Panc1 (cell line): Measurements from ENCODE around the gene UTP3. TPM values are rescaled to one million over a fixed set of nuclear protein-coding genes. Genes with fewer than 3 reads are reported as not detected.
"Not testable (repeated sequence)": the region's sequence is repeated elsewhere in the genome, so short reads cannot be mapped to it uniquely, and the experiment has no call there.

Experiments
- ATAC-seq: fragments of 200-7000 bp; cut with Tn5 transposase; 2 replicates; pipeline ENCODE4 v1.9.1; 2020; ENCODE audit warnings: mild to moderate bottlenecking, moderate library complexity
- BruUV-seq: library from RNA; stranded (reverse); fragments of 400-500 nt; replicated peaks from 2 replicates; lab custom pipeline; 2021; lab: Mats Ljungman, UMichigan
- CTCF ChIA-PET: fragments of 300-600 bp; sonication (Branson Sonifier 250); formaldehyde crosslinking; loops from one replicate; lab custom pipeline; 2022; ENCODE audit warnings: antibody characterized with exemption; lab: Charles Lee
- POLR2A ChIA-PET: fragments of 300-600 bp; sonication (Branson Sonifier 250); formaldehyde crosslinking; loops from one replicate; lab custom pipeline; 2022; ENCODE audit warnings: antibody characterized with exemption; lab: Charles Lee
- DNase-seq: peaks from one replicate; pipeline ENCODE4 v3.0.0-alpha.2; 2010; ENCODE audit warnings: low read depth, low spot score
- H3K27ac ChIP-seq: 2 replicates; pipeline ENCODE4 v1.5.1; 2011; ENCODE audit warnings: mild to moderate bottlenecking, low read length, inconsistent platforms
- H3K27me3 ChIP-seq: fragments of 200-500 bp; sonication (Bioruptor generic); 2 replicates; pipeline ENCODE4 v1.6.0; 2014; ENCODE audit warnings: low read length, inconsistent platforms; ENCODE audit not compliant: control insufficient read depth, insufficient read depth
- H3K36me3 ChIP-seq: fragments of 200-500 bp; sonication (Bioruptor generic); 2 replicates; pipeline ENCODE4 v1.5.1; 2014; ENCODE audit warnings: inconsistent platforms, mild to moderate bottlenecking, low read length, moderate library complexity; ENCODE audit not compliant: control insufficient read depth, insufficient read depth
- H3K4me1 ChIP-seq: 2 replicates; pipeline ENCODE4 v1.5.1; 2011; ENCODE audit warnings: inconsistent platforms, mild to moderate bottlenecking, low read length, moderate library complexity; ENCODE audit not compliant: control insufficient read depth, insufficient read depth
- H3K4me3 ChIP-seq, 2 experiments: 2 replicates each; pipeline ENCODE4 v1.5.1; 2011 to 2012; ENCODE audit warnings: low read depth in 2 of 2, low read length in 2 of 2, mild to moderate bottlenecking in 2 of 2, inconsistent platforms in 1 of 2, moderate library complexity in 1 of 2
- H3K9me3 ChIP-seq: fragments of 200-500 bp; sonication (Bioruptor generic); 2 replicates; pipeline ENCODE4 v1.5.1; 2014; ENCODE audit warnings: low read depth, mild to moderate bottlenecking, inconsistent platforms, low read length, moderate library complexity; ENCODE audit not compliant: control insufficient read depth, insufficient read depth
- POLR2AphosphoS5 ChIP-seq: IDR thresholded peaks from 2 replicates; pipeline ENCODE4 v1.6.1; 2012; ENCODE audit warnings: mild to moderate bottlenecking, low read depth, low read length, moderate library complexity
- SIN3A ChIP-seq: IDR thresholded peaks from 2 replicates; pipeline ENCODE4 v1.6.1; 2012; ENCODE audit warnings: low read depth, mild to moderate bottlenecking, low read length, moderate library complexity, borderline replicate concordance; ENCODE audit not compliant: insufficient read depth
- TCF7L2 ChIP-seq: IDR thresholded peaks from 2 replicates; pipeline ENCODE4 v1.6.1; 2011; ENCODE audit warnings: mild to moderate bottlenecking, low read depth, low read length, inconsistent platforms
- in situ Hi-C: cut with HindIII; loops from 2 replicates; pipeline ENCODE4 v1.10.0; 2016; ENCODE audit warnings: low sequenced_read_pairs, low pct_unique_long_range_greater_than_20kb
- intact Hi-C: fragments of 100-400 bp; cut with micrococcal nuclease; formaldehyde crosslinking; loops from one replicate; pipeline ENCODE4 v1.10.0; 2022; ENCODE audit not compliant: unreplicated experiment
- total RNA-seq: library from RNA; stranded (reverse); gene quantifications from one replicate; pipeline ENCODE4 v1.2.1, GENCODE V29; 2021; ENCODE audit not compliant: unreplicated experiment
- TF ChIP-seq, protein P1 (sequence below), 2 experiments: IDR thresholded peaks; 2 replicates each; pipeline ENCODE4 v1.6.1; 2011 to 2012; ENCODE audit warnings: low read depth in 2 of 2, control low read depth in 1 of 2, low read length in 1 of 2, mild to moderate bottlenecking in 1 of 2, moderate library complexity in 1 of 2; ENCODE audit not compliant: insufficient read depth in 1 of 2
- TF ChIP-seq, protein P2 (sequence below): fragments of 450-650 bp; IDR thresholded peaks from 2 replicates; pipeline ENCODE4 v1.5.1; 2017; ENCODE audit warnings: mild to moderate bottlenecking

UTP3 gene
- total RNA-seq, 1 experiment from 2014 or later = 20.6 TPM

- intact Hi-C loops, ATAC-seq, H3K36me3 ChIP-seq: not testable (repeated sequence)
Measured at GRCh38 chr4:70682142-70682541, 6.2 kb upstream of the UTP3 start.

DNA sequence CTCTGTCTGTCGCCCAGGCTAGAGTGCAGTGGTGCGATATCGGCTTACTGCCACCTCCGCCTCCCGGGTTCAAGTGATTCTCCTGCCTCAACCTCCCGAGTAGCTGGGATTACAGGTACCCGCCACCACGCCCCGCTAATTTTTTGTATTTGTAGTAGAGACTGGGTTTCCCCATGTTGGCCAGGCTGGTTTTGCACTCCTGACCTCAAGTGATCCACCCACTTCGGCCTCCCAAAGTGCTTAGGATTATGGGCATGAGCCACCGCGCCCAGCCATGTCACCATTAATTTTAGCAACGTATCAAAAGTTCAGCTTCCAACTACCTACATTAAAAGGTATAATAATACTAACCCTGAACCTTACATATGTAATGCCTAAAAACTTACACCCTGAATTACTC is 940 bp upstream of the UTP3 start:
- in situ Hi-C loops = no loop called here
- TF ChIP-seq POLR2AphosphoS5 = no peak
- TF ChIP-seq, protein P1, sequence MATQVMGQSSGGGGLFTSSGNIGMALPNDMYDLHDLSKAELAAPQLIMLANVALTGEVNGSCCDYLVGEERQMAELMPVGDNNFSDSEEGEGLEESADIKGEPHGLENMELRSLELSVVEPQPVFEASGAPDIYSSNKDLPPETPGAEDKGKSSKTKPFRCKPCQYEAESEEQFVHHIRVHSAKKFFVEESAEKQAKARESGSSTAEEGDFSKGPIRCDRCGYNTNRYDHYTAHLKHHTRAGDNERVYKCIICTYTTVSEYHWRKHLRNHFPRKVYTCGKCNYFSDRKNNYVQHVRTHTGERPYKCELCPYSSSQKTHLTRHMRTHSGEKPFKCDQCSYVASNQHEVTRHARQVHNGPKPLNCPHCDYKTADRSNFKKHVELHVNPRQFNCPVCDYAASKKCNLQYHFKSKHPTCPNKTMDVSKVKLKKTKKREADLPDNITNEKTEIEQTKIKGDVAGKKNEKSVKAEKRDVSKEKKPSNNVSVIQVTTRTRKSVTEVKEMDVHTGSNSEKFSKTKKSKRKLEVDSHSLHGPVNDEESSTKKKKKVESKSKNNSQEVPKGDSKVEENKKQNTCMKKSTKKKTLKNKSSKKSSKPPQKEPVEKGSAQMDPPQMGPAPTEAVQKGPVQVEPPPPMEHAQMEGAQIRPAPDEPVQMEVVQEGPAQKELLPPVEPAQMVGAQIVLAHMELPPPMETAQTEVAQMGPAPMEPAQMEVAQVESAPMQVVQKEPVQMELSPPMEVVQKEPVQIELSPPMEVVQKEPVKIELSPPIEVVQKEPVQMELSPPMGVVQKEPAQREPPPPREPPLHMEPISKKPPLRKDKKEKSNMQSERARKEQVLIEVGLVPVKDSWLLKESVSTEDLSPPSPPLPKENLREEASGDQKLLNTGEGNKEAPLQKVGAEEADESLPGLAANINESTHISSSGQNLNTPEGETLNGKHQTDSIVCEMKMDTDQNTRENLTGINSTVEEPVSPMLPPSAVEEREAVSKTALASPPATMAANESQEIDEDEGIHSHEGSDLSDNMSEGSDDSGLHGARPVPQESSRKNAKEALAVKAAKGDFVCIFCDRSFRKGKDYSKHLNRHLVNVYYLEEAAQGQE (IDR thresholded peaks at IDR 0.05; ENCODE audit: insufficient read depth in 1 of 2, low read depth in 2 of 2, low read length in 1 of 2) = no peak
- TF ChIP-seq SIN3A = no peak
- no peak for TF ChIP-seq TCF7L2
- TF ChIP-seq, protein P2, sequence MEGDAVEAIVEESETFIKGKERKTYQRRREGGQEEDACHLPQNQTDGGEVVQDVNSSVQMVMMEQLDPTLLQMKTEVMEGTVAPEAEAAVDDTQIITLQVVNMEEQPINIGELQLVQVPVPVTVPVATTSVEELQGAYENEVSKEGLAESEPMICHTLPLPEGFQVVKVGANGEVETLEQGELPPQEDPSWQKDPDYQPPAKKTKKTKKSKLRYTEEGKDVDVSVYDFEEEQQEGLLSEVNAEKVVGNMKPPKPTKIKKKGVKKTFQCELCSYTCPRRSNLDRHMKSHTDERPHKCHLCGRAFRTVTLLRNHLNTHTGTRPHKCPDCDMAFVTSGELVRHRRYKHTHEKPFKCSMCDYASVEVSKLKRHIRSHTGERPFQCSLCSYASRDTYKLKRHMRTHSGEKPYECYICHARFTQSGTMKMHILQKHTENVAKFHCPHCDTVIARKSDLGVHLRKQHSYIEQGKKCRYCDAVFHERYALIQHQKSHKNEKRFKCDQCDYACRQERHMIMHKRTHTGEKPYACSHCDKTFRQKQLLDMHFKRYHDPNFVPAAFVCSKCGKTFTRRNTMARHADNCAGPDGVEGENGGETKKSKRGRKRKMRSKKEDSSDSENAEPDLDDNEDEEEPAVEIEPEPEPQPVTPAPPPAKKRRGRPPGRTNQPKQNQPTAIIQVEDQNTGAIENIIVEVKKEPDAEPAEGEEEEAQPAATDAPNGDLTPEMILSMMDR = no peak
- H3K27me3 ChIP-seq = no peaks in the 10 kb centered on the region
- H3K4me1 ChIP-seq = peaks cover 13% of the 10 kb centered on the region; the same call in 1 of the 2 replicates
- no TSS peak for BruUV-seq
- peaks cover 2% of the 10 kb centered on the region for H3K36me3 ChIP-seq
- H3K9me3 ChIP-seq = no peaks in the 10 kb centered on the region
- no peak for ATAC-seq
- DNase-seq = no peak
- H3K27ac ChIP-seq = peak overlapping the region; percentile 93
- intact Hi-C loops = no loop called here
- CTCF ChIA-PET = no interaction called here
- H3K4me3 ChIP-seq = peak overlapping the region; percentile 63 to 92
- POLR2A ChIA-PET = no interaction called here

More at GRCh38 chr4:70682142-70682541, 6.2 kb upstream of the UTP3 start:
- H3K27me3 ChIP-seq, DNase-seq, H3K9me3 ChIP-seq, H3K4me3 ChIP-seq, in situ Hi-C loops, BruUV-seq, POLR2A ChIA-PET, H3K27ac ChIP-seq, H3K4me1 ChIP-seq, CTCF ChIA-PET: not testable (repeated sequence)

DNA sequence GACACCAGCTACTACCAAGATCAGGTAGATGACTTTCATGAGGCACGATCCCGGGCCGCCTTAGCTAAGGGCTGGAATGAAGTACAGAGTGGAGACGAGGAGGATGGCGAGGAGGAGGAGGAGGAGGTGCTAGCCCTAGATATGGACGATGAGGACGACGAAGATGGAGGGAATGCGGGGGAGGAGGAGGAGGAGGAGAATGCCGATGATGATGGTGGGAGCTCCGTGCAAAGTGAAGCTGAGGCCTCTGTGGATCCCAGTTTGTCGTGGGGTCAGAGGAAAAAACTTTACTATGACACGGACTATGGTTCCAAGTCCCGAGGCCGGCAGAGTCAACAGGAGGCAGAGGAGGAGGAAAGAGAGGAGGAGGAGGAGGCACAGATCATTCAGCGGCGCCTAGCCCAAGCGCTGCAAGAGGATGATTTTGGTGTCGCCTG is 481 bp downstream of the UTP3 start:
- Histone ChIP-seq H3K36me3 (peaks cover 2% of the 10 kb centered on the region), H3K4me1 (peaks cover 13% of the 10 kb centered on the region; the same call in 1 of the 2 replicates), H3K9me3 (no peaks in the 10 kb centered on the region), H3K27ac (peak overlapping the region; percentile 93), H3K27me3 (no peaks in the 10 kb centered on the region), H3K4me3 (peak overlapping the region; percentile 63 to 92)
- TF ChIP-seq TCF7L2 (no peak), POLR2AphosphoS5 (no peak), SIN3A (no peak)
- TF ChIP-seq, protein P2 = no peak
- TF ChIP-seq, protein P1 (IDR thresholded peaks at IDR 0.05; ENCODE audit: insufficient read depth in 1 of 2, low read depth in 2 of 2, low read length in 1 of 2) = no peak
- DNase-seq (no peak), ATAC-seq (peak; percentile 17; the same call in 1 of the 2 replicates)
- BruUV-seq = no TSS peak
- in situ Hi-C loops (no loop called here), intact Hi-C loops (loop anchor here (2.0 kb wide), 1 partner anchor 16 kb away; no protein-coding TSS in a partner anchor)
- CTCF ChIA-PET = no interaction called here
- POLR2A ChIA-PET = no interaction called here
